LNCAP (cell line): ENCODE data around the gene SPATA24.

ENCODE experiments used
- TF ChIP-seq, protein P1 (sequence below): fragments of 450-650 bp; IDR thresholded peaks from 2 replicates; pipeline ENCODE4 v1.5.1; 2017; ENCODE audit warnings: mild to moderate bottlenecking

SPATA24 gene

GRCh38 chr5:139403787-139404483 is at the start of gene SPATA24:
Gene SPATA24 (minus strand): TSS chr5:139404089. CDS start chr5:139404060, 29 bp downstream.
- TF ChIP-seq, protein P1, sequence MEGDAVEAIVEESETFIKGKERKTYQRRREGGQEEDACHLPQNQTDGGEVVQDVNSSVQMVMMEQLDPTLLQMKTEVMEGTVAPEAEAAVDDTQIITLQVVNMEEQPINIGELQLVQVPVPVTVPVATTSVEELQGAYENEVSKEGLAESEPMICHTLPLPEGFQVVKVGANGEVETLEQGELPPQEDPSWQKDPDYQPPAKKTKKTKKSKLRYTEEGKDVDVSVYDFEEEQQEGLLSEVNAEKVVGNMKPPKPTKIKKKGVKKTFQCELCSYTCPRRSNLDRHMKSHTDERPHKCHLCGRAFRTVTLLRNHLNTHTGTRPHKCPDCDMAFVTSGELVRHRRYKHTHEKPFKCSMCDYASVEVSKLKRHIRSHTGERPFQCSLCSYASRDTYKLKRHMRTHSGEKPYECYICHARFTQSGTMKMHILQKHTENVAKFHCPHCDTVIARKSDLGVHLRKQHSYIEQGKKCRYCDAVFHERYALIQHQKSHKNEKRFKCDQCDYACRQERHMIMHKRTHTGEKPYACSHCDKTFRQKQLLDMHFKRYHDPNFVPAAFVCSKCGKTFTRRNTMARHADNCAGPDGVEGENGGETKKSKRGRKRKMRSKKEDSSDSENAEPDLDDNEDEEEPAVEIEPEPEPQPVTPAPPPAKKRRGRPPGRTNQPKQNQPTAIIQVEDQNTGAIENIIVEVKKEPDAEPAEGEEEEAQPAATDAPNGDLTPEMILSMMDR, result no peak

GRCh38 chr5:139451878-139452660 is 48.2 kb upstream of the SPATA24 start:
- TF ChIP-seq, protein P1, result no peak

DNA sequence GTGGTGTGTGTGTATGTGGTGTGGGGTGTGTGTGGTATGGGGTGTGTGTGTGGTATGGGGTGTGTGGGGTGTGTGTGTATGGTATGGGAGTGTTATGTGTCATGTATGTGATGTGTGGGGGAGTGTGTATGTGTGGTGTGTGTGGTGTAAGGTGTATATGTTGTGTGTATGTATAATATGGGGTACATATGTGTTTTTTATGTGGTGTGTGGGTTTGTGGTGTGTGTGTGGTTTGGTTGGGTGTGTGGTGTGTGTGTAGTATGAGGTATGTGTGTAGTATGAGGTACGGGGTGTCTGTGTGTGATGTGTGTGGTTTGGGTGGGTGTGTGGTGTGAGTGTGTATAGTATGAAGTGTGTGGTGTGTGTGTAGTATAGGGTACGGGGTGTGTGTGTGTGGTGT is 47.3 kb upstream of the SPATA24 start:
- TF ChIP-seq, protein P1, result no peak

DNA sequence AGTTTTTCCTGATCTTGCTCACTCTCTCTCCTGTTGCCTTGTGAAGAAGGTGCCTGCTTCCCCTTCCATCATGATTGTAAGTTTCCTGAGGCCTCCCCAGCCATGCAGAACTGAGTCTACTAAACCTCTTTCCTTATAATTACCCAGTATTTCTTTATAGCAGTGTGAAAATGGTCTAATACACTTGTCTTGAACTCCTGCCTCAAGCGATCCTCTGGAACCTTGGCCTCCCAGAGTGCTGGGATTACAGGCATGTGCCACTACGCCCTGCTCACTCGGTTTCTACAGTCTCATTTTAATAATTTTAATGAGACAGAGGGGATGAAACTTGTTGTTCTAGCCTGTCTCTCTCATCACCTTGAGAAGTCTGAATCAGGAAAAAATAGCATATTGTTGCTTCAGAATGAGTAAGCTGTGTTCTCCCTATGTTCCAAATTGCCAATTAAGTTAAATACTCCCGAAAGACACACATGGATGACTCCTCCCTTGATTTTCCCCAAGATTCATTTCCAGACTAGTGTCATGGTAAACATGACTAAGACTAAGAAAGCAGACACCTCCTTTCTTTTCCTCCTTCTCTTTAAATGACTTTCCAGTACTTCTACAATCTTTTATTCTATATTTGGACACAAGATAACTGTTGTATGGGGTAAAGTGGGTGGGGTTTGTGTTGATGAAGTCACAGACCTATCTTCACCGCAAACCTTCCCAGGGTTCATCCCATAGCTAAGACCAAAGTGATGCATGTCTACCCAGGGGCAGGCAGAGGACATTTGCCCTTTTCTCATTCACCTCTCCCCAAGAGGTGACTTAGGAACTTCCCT is 43.3 kb upstream of the SPATA24 start:
- TF ChIP-seq, protein P1, result no peak

DNA sequence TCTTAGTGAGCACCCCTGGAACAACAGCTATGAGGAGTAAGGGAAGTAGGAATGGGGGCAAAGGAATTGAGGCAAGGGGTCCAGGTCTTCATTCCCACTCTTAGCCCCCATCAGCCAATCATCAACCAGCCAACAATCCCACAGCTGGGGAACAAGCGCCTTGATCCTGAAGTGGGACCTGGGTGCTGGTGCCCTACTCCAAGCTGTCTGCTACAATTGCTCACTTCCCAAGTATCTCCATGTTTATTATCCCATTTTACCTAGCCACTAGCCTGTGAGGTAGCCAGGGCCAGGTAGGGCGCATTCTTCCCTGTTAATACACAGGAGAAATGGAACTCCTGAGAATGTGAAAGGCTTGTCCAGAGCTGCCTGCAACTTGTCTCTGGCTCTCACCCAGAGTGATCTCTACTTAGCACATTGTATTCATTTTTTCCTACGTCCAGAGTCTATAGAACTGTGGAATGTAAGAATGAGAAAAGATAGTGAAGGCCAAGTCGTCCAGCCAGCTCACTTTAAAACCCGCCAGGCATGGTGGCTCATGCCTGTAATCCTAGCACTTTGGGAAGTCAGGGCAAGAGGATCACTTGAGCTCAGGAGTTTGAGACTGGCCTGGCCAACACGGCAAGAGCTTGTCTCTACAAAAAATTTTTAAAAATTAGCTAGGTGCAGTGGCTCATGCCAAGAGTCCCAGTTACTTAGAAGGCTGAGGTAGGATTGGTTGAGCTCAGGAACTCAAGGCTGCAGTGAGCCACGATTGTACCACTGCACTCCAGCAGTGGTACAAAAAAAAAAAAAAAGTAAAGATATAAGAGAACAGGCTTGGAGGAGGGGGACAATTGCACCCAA is 41.7 kb upstream of the SPATA24 start:
- TF ChIP-seq, protein P1, result no peak

- TF ChIP-seq, protein P1, result no peak
Observed at GRCh38 chr5:139443831-139444453, 40.1 kb upstream of the SPATA24 start.
